ENCODE measurements around the gene CLASP2. TPM values are rescaled to one million over a fixed set of nuclear protein-coding genes. Genes with fewer than 3 reads are reported as not detected.

CLASP2 gene
- total RNA-seq, 1 donor: 26.9 TPM

DNA sequence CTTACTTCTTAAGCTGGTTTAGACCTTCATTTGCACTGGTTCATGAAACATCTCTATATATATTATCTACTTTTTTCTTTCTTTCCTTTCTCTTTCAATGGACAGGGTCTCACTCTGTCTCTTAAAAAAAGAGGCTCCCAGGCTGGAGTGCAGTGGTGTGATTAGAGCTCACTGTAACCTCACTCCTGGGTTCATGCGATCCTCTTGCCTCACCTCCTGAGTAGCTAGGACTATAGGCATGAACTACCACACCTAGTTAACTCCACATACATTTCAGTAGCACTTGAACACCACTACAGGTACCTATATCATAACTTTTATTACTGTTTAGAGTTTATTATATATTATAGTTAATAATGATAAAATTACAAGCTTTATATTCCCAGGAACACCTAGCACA is 160.8 kb downstream of the CLASP2 start:
- no peak for DNase-seq (ENCODE audit: low read depth in 2 of 3, low spot score in 2 of 3)

DNA sequence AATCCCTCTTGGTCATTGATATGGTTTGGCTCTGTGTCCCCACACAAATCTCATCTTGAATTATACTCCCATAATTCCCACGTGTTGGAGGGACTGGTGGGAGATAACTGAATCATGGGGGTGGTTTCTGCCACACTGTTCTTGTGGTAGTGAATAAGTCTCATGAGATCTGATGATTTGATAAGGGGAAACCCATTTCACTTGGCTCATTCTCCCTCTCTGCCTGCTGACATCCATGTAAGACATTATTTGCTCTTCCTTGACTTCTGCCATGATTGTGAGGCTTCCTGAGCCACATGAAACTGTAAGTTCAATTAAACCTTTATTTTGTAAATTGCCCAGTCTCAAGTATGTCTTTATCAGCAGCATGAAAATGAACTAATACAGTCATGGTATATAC is 171.0 kb downstream of the CLASP2 start:
- DNase-seq (ENCODE audit: low read depth in 2 of 3, low spot score in 2 of 3): no peak

DNA sequence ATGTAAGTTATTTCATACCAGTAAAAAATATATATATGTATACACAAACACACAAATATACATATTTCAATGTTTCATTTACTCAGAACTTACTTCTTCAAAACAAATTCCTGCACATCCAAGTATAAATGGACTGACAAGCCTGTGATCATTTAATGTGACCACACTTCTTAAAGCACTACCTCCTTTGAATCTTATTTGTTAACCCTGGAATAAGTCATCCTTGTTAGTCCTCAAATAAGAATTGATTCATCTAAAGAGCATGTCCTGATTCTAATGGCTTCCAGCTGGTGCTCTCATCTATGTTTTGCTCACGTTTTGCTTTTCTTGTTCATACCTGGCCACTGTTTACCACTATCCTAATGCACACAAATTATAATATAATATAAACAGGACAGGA is 173.9 kb downstream of the CLASP2 start:
- DNase-seq (ENCODE audit: low read depth in 2 of 3, low spot score in 2 of 3): no peak

DNA sequence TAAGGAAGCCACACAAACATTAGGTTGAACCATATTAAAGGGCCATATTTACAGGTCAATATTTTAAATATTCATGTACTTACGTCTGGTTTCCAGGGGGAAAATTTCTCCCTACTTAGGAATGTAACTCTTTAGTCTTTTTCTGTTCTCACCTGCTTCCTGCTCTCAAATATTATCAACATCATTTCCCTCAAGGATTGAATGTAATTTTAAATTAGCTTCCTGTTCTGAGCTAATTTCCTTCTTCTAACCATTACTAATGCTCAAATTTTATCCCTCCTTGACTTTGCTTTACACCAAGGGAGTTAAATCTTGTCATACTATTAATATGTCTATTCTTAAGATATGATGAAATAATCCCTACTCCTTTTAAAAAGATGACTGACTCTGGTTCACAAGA is 174.5 kb downstream of the CLASP2 start:
- no peak for DNase-seq (ENCODE audit: low read depth in 2 of 3, low spot score in 2 of 3)

DNA sequence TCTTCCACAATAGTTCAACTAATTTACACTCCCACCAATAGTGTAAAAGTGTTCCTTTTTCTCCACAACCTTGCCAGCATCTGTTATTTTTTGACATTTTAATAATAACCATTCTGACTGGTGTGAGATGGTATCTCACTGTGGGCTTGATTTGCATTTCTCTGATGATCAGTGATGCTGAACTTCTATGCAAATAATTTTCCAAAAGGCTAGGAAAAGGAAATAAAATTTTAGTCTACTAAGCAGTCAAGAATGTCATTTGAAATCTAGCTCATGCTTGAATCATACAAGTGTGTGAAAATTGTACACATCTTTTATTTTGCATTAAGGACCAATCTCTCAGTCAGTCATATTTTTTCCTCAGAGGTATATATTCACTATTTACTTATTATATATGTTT is 176.1 kb downstream of the CLASP2 start:
- DNase-seq (ENCODE audit: low read depth in 2 of 3, low spot score in 2 of 3): no peak

DNA sequence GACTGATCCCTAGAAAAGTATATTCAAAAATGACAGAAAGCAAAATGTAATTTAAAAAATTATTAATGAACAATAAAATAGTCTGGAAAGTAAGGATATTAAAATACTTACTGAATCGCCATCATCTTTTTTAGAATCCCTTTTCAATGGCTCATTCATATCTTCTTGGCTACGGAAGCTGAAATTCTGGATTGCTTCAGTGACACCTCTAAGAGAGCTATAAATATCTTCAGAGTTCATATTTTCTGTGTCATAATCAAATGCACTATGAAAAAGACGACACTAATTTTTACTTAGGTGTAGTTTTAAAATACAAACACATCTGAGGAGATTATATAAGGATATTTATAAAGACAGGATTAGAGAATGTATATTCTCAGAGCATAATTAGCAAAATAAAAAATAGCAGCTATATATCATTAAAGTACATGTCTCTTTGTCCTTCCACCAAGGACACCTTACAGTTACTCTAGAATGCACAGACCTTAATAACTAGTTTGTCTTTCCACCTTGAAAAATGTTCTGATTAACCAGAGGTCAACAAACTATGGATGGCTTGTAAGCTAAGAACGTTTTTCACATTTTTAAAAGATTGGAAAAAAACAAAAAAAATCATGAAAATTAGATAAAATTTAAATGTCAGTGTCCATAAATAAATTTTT is 179.2 kb downstream of the CLASP2 start:
- no peak for DNase-seq (ENCODE audit: low read depth in 2 of 3, low spot score in 2 of 3)

- DNase-seq (ENCODE audit: low read depth in 2 of 3, low spot score in 2 of 3): no peak
Observed at GRCh38 chr3:33537133-33537532, 180.9 kb downstream of the CLASP2 start.

- DNase-seq (ENCODE audit: low read depth in 2 of 3, low spot score in 2 of 3): no peak
Observed at GRCh38 chr3:33526787-33527186, 191.3 kb downstream of the CLASP2 start.

DNA sequence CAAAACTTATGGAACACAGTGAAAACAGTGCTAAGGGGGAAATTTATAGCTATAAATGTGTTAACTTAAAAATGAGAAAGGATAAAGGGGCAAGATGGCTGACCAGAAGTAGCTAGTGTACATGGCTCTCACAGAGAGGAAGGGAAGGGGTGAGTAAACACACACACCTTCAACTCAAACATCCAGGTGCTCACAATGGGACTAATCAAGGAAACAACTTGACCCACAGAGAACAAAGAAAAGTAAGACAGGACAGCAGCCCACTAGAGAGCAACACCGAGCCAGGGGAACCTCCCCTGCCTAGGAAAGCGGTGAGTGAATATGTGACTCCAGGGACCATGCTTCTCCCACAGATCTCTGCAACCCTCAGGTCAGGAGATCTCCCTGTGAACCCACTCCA is 192.8 kb downstream of the CLASP2 start:
- no peak for DNase-seq (ENCODE audit: low read depth in 2 of 3, low spot score in 2 of 3)

DNA sequence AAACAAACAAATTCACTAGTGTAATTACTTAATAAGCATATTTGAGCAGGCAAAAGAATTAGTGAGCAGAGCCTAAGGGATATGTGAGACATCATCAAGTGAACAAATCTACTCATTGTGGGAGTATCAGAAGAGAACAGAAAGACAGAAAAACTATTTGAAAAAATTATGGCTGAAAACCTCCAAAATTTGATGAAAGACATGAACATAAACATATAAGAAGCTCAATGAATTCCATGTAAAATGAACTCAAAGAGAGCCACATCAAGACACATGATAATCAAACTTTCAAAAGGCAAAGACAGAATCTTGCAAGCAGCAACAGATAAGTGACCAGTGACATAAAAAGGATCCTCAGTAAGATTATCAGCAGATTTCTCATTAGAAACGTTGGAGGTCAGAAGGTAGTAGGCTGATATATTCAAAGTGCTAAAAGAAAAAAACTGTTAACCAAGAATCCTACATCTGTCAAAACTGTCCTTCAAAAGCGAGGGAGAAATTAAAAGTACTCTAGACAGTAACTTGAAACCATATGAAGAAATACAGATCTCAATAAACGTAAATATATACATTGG is 194.9 kb downstream of the CLASP2 start:
- DNase-seq (ENCODE audit: low read depth in 2 of 3, low spot score in 2 of 3): no peak

DNA sequence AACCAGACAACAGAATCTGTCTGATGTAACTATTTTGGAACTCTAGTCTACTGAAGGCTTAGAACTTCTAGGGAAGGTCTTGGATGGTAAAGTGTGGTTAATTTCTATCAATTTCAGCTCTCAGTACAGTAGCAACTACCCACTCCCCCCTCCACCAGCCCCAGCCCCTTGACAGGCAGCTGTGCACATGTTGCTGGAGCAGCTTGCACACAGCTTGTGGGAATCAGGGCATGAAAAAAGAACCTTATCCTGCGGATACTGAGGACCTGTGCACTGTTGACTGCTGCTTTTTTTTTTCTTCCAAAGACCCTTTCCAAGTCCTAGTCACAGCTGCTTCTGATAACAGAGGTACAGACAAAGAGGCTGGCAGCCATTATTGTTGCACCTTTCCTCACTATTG is 196.3 kb downstream of the CLASP2 start:
- DNase-seq (ENCODE audit: low read depth in 2 of 3, low spot score in 2 of 3): no peak

DNA sequence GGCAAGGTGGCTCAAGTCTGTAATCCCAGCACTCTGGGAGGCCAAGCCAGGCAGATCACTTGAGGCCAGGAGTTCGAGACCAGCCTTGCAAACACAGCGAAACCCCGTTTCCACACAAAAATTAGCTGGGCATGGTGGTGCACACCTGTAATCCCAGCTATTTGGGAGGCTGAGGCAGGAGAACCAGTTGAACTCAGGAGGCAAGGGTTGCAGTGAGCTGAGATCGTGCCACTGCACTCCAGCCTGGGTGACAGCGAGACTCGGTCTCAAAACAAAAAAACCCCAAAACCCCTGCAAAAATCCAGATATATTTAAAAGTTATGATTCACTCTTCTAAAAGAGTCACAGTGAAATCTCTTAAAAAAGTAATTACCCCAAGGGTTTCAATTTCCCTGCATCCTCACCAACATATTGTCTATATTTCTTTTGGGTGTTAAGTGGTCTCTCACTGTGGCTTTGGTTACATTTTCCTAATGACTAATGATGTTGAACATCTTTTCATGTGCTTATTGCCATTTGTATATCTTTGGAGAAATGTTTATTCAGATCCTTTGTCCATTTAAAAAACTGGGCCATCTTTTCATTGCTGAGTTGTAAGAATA is 204.7 kb downstream of the CLASP2 start:
- no peak for DNase-seq (ENCODE audit: low read depth in 2 of 3, low spot score in 2 of 3)

GRCh38 chr3:33505027-33505426 is 213.0 kb downstream of the CLASP2 start:
- DNase-seq (ENCODE audit: low read depth in 2 of 3, low spot score in 2 of 3): no peak

GRCh38 chr3:33496449-33496848 is 221.6 kb downstream of the CLASP2 start:
- no peak for DNase-seq (ENCODE audit: low read depth in 2 of 3, low spot score in 2 of 3)

DNA sequence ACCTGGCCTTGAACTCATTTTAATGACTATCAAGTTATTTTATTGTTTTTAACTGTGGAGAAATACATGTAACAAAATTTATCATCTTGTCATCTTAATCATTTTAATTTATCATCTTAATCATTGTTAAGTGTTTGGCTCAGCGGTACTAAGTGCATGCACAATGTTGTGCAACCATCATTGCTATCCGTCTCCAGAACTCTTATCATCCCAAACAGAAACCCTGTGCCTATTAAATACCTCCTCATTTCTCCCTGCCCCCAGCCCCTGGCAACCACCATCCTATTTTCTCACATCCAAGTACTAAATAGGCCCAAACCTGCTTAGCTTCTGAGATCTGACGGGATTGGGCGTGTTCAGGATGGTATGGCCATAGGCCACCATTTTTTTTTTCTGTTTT is 226.3 kb downstream of the CLASP2 start:
- DNase-seq (ENCODE audit: low read depth in 2 of 3, low spot score in 2 of 3): no peak

DNA sequence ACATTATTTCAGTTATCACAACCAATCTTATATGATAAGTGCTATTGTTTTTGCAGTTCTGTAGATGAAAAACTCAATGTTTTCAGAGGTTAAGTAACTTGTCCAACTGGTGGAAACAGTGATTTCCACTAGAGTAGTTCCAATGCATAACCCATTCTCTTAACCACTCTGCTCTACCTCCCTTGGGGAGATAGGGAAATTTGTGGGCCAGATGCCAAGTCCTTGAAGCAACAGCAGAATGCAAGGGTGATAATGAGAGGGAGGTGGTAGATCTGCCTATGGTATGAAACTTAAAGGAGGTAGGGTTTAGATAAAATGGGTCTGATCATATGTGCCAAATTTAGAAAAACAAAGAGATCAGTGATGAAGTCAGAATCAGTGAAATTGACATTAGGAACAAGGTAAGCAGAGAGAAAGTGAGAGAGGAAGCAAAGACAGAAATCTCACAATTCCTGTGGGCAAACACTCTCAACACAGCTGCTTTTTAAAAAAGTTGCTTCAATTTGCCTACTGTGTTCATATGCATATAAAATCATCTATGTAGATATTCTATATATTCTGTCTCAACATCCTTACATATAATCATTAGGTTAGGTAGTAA is 227.3 kb downstream of the CLASP2 start:
- DNase-seq (ENCODE audit: low read depth in 2 of 3, low spot score in 2 of 3): no peak

- no peak for DNase-seq (ENCODE audit: low read depth in 2 of 3, low spot score in 2 of 3)
Observed at GRCh38 chr3:33488683-33489082, 229.4 kb downstream of the CLASP2 start.

DNA sequence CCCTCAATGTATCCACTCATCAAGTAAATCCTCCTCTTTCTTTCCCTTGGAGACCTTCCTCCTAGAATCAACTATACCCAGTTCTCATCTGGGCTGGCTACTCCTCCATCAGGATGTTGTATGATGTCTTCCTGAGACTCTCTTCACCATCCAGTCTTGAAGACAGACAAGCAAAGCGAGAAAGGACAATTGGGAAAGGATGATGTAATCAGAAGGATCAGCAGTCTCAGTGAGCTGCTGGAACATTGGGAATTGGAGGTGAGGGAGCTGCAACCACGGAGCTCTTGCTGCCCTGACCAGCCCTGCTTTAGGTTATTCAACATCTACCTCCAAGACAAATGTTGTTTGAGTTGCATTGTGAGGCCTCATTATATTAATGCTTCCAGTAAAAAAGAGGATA is 229.8 kb downstream of the CLASP2 start:
- no peak for DNase-seq (ENCODE audit: low read depth in 2 of 3, low spot score in 2 of 3)

DNA sequence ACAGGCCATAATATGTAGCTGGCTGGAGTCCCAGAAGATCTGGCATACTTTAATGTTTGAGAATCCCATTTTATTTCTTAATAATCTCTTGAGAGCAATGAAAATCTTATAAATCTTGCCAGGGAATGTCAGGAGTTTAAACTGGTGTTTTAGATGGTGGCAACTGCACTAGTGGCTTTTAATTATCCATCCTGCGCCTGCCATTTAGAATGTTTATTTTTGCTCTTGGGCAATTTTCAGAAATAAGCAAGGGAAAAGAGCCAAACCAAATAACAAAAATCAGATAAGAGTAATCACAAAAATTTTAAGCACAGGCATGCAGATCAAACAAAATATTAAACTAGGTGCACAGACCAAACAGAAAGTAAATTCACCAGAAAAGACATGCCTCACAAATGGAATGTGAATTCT is 235.9 kb downstream of the CLASP2 start:
- DNase-seq (ENCODE audit: low read depth in 2 of 3, low spot score in 2 of 3): no peak

- DNase-seq (ENCODE audit: low read depth in 2 of 3, low spot score in 2 of 3): no peak
Observed at GRCh38 chr3:33474896-33475295, 243.2 kb downstream of the CLASP2 start.

DNA sequence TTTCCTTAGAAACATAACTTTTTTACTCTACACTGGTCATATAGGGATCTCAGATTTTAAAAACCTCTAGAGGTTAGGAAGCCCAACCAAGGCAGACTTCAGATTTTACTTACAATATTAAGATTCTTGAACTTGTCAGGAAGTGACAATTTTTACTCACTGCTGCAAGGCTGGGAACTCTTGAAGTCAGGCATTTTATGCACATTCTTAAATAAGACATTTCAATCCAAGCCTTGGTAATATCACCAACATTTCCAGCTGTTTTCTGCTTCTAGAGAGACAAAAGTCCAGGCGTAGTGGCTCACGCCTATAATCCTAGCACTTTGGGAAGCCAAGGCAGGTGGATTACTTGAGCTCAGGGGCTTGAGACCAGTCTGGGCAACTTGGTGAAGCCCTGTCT is 244.2 kb downstream of the CLASP2 start:
- DNase-seq (ENCODE audit: low read depth in 2 of 3, low spot score in 2 of 3): no peak

GRCh38 chr3:33467786-33468185 is 250.3 kb downstream of the CLASP2 start:
- DNase-seq (ENCODE audit: low read depth in 2 of 3, low spot score in 2 of 3): no peak
